HL-60 (cell line): ENCODE data around the gene CYB561D2.

Source experiments
- DNase-seq, 2 experiments: peaks; one replicate each; pipeline ENCODE4 v3.0.0-alpha.2; 2010 to 2020; ENCODE audit warnings: low read depth in 1 of 2, low spot score in 1 of 2
- H3K27ac ChIP-seq: fragments of 250-450 bp; sonication (Bioruptor Pico); replicated peaks from 2 replicates; pipeline ENCODE4 v1.5.1; 2020; ENCODE audit warnings: mild to moderate bottlenecking, moderate library complexity
- H3K27me3 ChIP-seq: fragments of 250-450 bp; sonication (Bioruptor Pico); 2 replicates; pipeline ENCODE4 v1.5.1; 2021; ENCODE audit warnings: mild to moderate bottlenecking, moderate library complexity; ENCODE audit not compliant: insufficient read depth, poor library complexity, severe bottlenecking
- H3K4me3 ChIP-seq: replicated peaks from 2 replicates; pipeline ENCODE4 v1.5.1; 2011; ENCODE audit warnings: mild to moderate bottlenecking, control low read depth, low read length; ENCODE audit not compliant: insufficient read depth
- CTCF ChIP-seq: IDR thresholded peaks from one replicate; pipeline ENCODE4 v1.5.1; 2011; ENCODE audit warnings: low read length, control low read depth, inconsistent platforms; ENCODE audit not compliant: insufficient read depth
- GABPA ChIP-seq: IDR thresholded peaks from 2 replicates; pipeline ENCODE4 v1.6.1; 2012; ENCODE audit warnings: low read depth
- POLR2AphosphoS5 ChIP-seq: IDR thresholded peaks from 2 replicates; pipeline ENCODE4 v1.6.1; 2012; ENCODE audit warnings: low read depth
- REST ChIP-seq: IDR thresholded peaks from 2 replicates; pipeline ENCODE4 v1.6.1; 2012; ENCODE audit warnings: low read depth; ENCODE audit not compliant: insufficient replicate concordance
- SPI1 ChIP-seq: IDR thresholded peaks from 2 replicates; pipeline ENCODE4 v1.6.1; 2012; ENCODE audit warnings: low read depth, mild to moderate bottlenecking, borderline replicate concordance

The CYB561D2 gene

GRCh38 chr3:50333744-50334328 is 16.8 kb upstream of the CYB561D2 start:
- Histone ChIP-seq H3K27ac (no peak overlapping the region), H3K4me3 (no peak overlapping the region), H3K27me3 (no peaks in the 10 kb centered on the region)
- TF ChIP-seq CTCF (no peak), GABPA (no peak), SPI1 (no peak), POLR2AphosphoS5 (no peak; the same call in 1 of the 2 replicates), REST (no peak)
- no peak for DNase-seq

- TF ChIP-seq POLR2AphosphoS5 (no peak; the same call in 1 of the 2 replicates), SPI1 (no peak)
- no peak overlapping the region for H3K4me3 ChIP-seq
- no peak for DNase-seq
- H3K27me3 ChIP-seq, result no peaks in the 10 kb centered on the region
- no peak overlapping the region for H3K27ac ChIP-seq
These were observed 16.2 kb upstream of the CYB561D2 start for GRCh38 chr3:50334339-50335075.

- H3K27me3 ChIP-seq, result no peaks in the 10 kb centered on the region
- DNase-seq, result no peak
- H3K27ac ChIP-seq, result peak overlapping the region; percentile 99
- H3K4me3 ChIP-seq, result peak overlapping the region; percentile 68
- TF ChIP-seq GABPA (no peak), SPI1 (no peak), POLR2AphosphoS5 (no peak), REST (no peak), CTCF (no peak)
These were observed 14.0 kb upstream of the CYB561D2 start for GRCh38 chr3:50336452-50337174.

- Histone ChIP-seq H3K4me3 (peak overlapping the region; percentile 68), H3K27me3 (no peaks in the 10 kb centered on the region), H3K27ac (peak overlapping the region; percentile 99)
- DNase-seq, result peak; percentile 98 to 100
- no peak for TF ChIP-seq SPI1
- no peak for TF ChIP-seq REST
- peak; percentile 96 for TF ChIP-seq POLR2AphosphoS5
- TF ChIP-seq CTCF, result no peak
- no peak for TF ChIP-seq GABPA
These were observed 13.3 kb upstream of the CYB561D2 start for GRCh38 chr3:50337175-50337861.
